ENCODE measurements around the gene LHX2. TPM values are rescaled to one million over a fixed set of nuclear protein-coding genes. Genes with fewer than 3 reads are reported as not detected.

Gene LHX2
- total RNA-seq, 2 donors from 2014 or later: not detected

DNA sequence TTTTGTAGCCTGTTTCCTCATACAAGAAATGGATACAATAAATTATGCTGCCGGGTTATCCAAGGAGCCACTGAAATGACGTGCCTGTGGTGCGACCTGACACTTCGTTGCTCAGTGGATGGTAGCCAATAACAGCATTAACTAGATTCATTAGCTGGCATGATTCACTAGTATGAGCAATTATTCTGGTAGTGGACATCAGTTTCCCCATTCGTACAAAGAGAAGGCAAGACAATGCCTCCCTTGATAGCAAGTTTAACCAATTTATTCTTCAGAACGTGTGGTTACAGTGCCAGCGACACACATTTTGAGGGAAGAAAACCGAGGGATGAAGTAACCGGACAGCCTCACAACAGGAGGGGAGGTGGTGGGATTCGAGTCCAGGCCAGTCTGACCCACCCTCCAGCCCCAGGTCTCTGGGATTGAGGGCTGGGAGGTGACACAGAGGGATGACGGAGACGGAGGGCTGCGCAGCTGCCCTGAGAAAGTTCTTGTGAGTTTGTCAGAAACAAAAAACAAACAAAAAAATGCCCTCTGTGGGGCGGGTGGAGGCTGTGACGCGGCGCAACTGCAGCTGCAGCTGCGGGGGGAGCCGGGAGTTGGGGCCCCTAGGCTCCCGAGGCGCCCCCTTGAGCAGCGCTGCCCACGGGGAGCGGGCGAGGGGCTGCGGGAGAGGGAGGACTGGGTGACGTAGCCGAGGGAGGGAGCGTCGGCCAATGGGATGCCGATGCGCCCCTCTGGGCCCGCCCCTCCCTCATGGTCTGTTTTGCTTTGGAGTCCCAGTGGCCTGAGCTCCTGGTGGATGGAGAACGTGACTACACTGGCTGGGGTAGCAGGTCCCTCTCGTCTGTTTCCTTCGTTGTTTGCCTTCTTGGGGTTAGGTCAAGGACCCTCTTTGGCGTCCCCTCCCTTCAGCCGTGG lies 10.9 kb downstream of the LHX2 start:
- intact Hi-C loops (cut with DNase I): no loop called here
- peak; percentile 47 for DNase-seq (ENCODE audit: low spot score)

GRCh38 chr9:124024107-124024506 lies 12.5 kb downstream of the LHX2 start:
- intact Hi-C loops (cut with DNase I): no loop called here
- no peak for DNase-seq (ENCODE audit: low spot score)

- intact Hi-C loops (cut with DNase I): no loop called here
- peak; percentile 73 for DNase-seq (ENCODE audit: low spot score)
These were observed 18.0 kb downstream of the LHX2 start for GRCh38 chr9:124029617-124030016.

- intact Hi-C loops (cut with DNase I): no loop called here
- DNase-seq (ENCODE audit: low spot score): peak; percentile 41
These were observed 19.4 kb downstream of the LHX2 start for GRCh38 chr9:124030969-124031451.

GRCh38 chr9:124032247-124032646 lies 20.7 kb downstream of the LHX2 start:
- intact Hi-C loops (cut with DNase I): no loop called here
- DNase-seq (ENCODE audit: low spot score): peak; percentile 69

DNA sequence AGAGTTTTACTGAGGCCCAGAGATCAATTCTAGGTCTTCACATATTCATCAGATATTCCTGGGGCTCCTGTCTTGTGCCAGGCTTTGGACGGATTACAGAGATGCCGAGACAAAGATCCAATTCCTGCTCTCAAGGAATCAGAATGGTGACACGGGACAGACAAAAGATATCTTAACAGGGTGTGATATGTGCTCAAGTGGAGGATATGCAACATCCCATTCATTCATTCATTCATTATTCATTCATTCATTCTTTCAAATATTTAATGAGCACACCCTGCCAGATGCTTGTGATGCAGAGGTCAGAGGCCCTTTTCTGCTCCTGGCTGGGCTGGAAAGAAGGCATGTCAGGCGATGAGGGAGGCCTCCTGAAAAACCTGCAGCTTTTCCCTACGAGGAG lies 21.8 kb downstream of the LHX2 start:
- DNase-seq (ENCODE audit: low spot score): peak; percentile 41
- intact Hi-C loops (cut with DNase I): no loop called here

DNA sequence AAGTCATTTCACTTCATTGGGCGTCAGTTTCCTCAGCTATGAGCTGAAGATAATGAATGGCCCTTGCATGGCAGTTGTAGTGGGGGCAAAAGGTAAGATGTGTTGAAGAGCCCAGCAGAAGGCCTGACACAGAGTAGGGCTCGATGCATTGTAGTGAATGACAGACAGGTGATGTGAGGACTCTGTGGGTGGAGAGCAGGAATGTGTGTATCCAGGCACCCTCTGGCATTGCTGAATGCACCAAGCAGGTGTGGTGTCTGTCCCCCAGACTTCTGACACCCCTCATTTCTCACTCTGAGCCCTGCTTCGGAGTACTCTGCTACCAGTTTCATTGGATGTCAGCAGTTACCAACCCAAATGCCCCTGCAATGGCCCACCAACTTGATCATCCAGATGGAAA lies 22.4 kb downstream of the LHX2 start:
- DNase-seq (ENCODE audit: low spot score): peak; percentile 7
- intact Hi-C loops (cut with DNase I): no loop called here

GRCh38 chr9:124035001-124035650 lies 23.6 kb downstream of the LHX2 start:
- peak; percentile 66 for DNase-seq (ENCODE audit: low spot score)
- intact Hi-C loops (cut with DNase I): no loop called here

GRCh38 chr9:124036578-124036977 lies 25.0 kb downstream of the LHX2 start:
- intact Hi-C loops (cut with DNase I): no loop called here
- no peak for DNase-seq (ENCODE audit: low spot score)

DNA sequence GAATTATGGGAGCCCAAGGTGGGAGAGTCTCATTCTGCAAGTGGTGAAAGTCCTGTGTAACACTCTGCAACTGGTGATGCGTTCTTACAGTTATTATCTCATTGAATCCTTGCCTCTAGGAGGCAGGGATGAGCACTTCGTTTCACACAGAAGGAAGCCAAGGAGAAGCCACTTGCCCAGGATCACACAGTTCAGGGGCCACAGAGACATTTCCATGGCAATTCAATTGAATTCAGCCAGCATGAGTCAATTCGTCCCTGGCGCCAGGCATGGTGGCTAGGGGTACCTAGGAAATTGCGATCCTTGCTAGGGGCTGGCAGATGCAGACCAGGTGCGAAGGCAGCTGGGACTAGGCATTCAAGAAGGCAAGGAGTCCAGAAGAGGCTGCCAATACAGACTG lies 26.2 kb downstream of the LHX2 start:
- intact Hi-C loops (cut with DNase I): no loop called here
- peak; percentile 22 for DNase-seq (ENCODE audit: low spot score)

GRCh38 chr9:124038239-124038638 lies 26.7 kb downstream of the LHX2 start:
- intact Hi-C loops (cut with DNase I): no loop called here
- peak; percentile 52 for DNase-seq (ENCODE audit: low spot score)

- DNase-seq (ENCODE audit: low spot score): peak; percentile 4
- intact Hi-C loops (cut with DNase I): no loop called here
These were observed 27.4 kb downstream of the LHX2 start for GRCh38 chr9:124038790-124039633.

DNA sequence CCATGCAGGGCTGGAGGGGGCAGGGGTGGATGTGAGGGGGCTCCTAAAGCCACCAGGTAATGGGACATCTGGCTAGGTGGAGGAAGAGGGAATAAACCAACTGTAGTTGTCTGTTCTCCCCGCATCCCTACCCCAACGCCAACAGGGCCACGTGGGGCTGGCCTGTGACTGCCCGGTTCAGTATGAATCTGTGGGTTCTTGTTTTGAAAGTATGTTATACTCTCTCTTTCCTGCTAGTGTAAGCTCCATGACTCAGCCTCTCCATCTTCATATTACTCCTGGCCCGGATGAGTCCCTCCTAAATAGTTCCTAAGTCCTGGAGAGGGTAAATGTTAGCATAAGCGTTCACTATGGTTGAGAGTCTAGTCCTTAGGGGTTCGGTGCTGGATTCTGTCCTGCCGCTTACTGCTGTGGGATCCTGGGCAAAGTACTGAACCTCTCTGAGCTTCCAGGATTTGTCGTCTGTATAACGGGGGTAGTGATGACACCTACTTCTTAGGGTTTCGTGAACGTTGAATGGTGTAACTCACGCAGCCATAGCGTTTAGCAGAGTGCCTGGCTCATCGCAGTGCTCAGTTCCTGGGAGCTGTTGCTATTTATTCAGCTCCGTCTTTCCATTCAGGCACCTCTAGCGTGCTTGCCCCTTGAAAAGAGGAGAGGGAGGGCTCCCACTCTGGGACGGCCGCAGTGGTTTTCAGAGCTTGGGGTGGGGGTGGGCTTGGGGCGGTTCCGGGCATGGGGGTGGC lies 28.8 kb downstream of the LHX2 start:
- peak; percentile 61 for DNase-seq (ENCODE audit: low spot score)
- intact Hi-C loops (cut with DNase I): loop anchor here (5.0 to 10.0 kb wide), 2 partner anchors 496 to 513 kb away; no protein-coding TSS in a partner anchor

DNA sequence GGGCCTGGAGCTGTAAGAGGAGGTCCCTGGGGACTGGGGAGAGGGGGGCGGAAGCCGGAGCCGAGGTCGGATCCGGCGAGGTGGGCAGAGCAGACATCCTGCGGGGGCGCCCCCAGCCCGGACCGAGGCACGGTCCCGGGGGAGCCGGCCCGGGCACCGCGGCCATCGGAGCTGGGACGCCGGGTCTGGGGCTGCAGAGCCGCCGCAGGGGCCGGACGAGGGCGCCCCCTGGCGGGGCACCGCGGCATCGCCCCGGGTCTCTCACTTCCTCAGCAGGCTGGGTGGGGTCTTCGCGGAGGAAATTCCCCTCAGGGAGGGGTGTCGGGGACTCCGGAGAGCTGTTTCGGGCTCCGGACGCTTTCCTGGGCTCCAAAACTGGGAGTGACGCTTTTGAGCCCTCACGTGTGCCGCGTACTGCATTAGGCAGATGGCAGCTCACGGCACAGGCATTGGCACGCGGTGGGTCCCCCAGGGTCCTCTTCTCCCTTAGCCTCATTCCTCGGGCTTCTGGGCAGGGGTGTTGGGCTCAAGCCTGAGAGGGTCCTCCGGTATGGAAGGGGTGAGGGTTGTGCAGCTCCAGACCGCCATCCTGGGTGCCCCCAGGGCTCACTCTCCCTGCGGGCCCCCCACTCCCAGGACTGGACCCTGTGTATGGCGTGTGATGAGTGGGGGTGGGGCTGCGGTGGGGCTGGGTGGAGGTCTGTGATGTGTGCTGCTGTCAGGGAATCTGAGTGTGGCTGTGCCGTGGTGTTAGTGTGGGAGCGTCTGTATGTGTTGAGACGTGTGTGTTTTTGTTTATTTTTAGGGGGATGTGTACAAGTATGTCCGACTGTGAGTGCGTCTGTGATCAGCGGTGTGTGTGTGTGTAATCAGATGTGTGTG lies 29.6 kb downstream of the LHX2 start:
- peak; percentile 86 for DNase-seq (ENCODE audit: low spot score)
- intact Hi-C loops (cut with DNase I): loop anchor here (5.0 to 10.0 kb wide), 2 partner anchors 496 to 514 kb away; no protein-coding TSS in a partner anchor

DNA sequence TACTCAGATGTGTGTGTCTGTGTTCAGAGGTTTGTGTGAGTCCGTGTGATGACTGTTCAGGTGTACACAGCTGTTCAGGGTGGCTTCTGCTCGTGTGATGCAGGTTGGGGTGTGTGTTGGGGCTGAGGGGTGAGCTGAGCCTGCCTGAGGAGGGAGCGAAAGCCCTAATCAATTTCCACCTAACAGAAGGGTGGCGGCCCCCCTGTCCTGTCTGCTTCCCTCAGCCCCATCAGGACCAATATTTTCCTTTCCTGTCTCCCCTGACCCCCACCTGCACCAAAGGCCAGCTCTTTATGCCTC lies 30.2 kb downstream of the LHX2 start:
- intact Hi-C loops (cut with DNase I): loop anchor here (5.0 to 10.0 kb wide), 2 partner anchors 497 to 514 kb away; no protein-coding TSS in a partner anchor

DNA sequence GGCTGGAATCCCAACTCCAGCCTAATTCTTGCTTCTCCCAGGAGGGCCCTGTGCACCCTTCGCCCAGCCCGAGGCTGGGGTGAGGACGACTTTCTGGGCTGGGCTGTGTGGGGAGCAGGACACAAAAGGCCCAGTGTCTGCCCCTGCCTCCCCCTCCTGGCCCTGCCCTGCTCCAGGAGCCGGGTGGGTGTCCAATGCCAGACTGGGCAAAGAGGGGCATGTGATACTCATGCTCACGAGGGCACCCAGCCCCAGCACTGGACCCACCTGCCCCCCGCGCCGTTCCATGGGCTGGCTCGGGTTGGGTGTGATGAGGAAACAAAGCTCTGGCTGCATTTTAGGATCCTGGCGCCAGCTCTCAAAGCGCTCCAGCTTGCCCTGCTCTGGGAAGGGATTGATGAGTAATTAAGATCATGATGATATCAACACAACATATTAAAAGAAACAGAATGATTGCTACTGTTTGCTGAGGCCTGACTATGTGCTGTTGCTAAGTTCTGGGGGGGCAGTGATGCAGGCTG lies 30.7 kb downstream of the LHX2 start:
- peak; percentile 78 for DNase-seq (ENCODE audit: low spot score)
- intact Hi-C loops (cut with DNase I): loop anchor here (5.0 to 10.0 kb wide), 2 partner anchors 497 to 515 kb away; no protein-coding TSS in a partner anchor

More for the DNA sequence above, 30.2 kb downstream of the LHX2 start:
- DNase-seq (ENCODE audit: low spot score): peak; percentile 47

DNA sequence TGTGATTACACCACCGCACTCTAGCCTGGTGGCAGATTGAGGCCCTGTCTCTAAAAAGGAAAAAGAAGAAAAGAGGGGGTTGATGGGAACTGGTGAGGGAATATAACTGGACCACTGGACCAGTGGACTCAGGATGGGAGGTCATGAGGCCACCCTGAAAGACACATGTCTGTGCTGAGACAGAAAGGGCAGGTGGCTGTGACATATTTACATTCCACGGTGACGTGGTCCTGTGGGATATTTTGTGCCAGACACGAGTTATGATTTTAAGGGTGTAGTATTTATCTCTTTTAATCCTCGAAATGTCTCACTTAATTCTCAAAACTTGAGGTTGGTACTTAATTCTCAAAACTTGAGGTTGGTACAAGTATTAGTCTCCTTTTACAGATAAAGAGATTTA lies 32.9 kb downstream of the LHX2 start:
- intact Hi-C loops (cut with DNase I): loop anchor here (5.0 to 10.0 kb wide), 2 partner anchors 500 to 517 kb away; no protein-coding TSS in a partner anchor
- no peak for DNase-seq (ENCODE audit: low spot score)
